ENCODE results near the gene ZNF521. TPM values are rescaled to one million over a fixed set of nuclear protein-coding genes. Genes with fewer than 3 reads are reported as not detected.

ZNF521 gene
- total RNA-seq, 1 experiment from 2014 or later = 5.1 TPM

- Histone ChIP-seq H3K4me3 (ENCODE audit: insufficient read depth, low read depth, low read length) (no peak overlapping the region), H3K36me3 (replicated peaks; ENCODE audit: control insufficient read depth, insufficient read depth, low read length) (no peaks in the 10 kb centered on the region), H3K27me3 (ENCODE audit: control insufficient read depth, insufficient read depth, low read length) (no peaks in the 10 kb centered on the region)
- no peak for DNase-seq
Measured at GRCh38 chr18:25316381-25317018, 35.5 kb downstream of the ZNF521 start.

GRCh38 chr18:25314838-25315190, 37.2 kb downstream of the ZNF521 start:
- no peak for DNase-seq
- H3K4me3 ChIP-seq (ENCODE audit: insufficient read depth, low read depth, low read length) = no peak overlapping the region
- H3K36me3 ChIP-seq (replicated peaks; ENCODE audit: control insufficient read depth, insufficient read depth, low read length) = no peaks in the 10 kb centered on the region
- no peaks in the 10 kb centered on the region for H3K27me3 ChIP-seq (ENCODE audit: control insufficient read depth, insufficient read depth, low read length)

GRCh38 chr18:25314151-25314837, 37.7 kb downstream of the ZNF521 start:
- no peak overlapping the region for H3K4me3 ChIP-seq (ENCODE audit: insufficient read depth, low read depth, low read length)
- H3K36me3 ChIP-seq (replicated peaks; ENCODE audit: control insufficient read depth, insufficient read depth, low read length) = no peaks in the 10 kb centered on the region
- no peaks in the 10 kb centered on the region for H3K27me3 ChIP-seq (ENCODE audit: control insufficient read depth, insufficient read depth, low read length)
- DNase-seq = no peak

- DNase-seq = peak; percentile 33
- no peaks in the 10 kb centered on the region for H3K36me3 ChIP-seq (replicated peaks; ENCODE audit: control insufficient read depth, insufficient read depth, low read length)
- H3K27me3 ChIP-seq (ENCODE audit: control insufficient read depth, insufficient read depth, low read length) = no peaks in the 10 kb centered on the region
- H3K4me3 ChIP-seq (ENCODE audit: insufficient read depth, low read depth, low read length) = no peak overlapping the region
Measured at GRCh38 chr18:25313268-25313667, 38.7 kb downstream of the ZNF521 start.

GRCh38 chr18:25310045-25310444, 41.9 kb downstream of the ZNF521 start:
- no peak for DNase-seq
- H3K4me3 ChIP-seq (ENCODE audit: insufficient read depth, low read depth, low read length) = no peak overlapping the region
- H3K36me3 ChIP-seq (replicated peaks; ENCODE audit: control insufficient read depth, insufficient read depth, low read length) = no peaks in the 10 kb centered on the region
- no peaks in the 10 kb centered on the region for H3K27me3 ChIP-seq (ENCODE audit: control insufficient read depth, insufficient read depth, low read length)

GRCh38 chr18:25308381-25308780, 43.6 kb downstream of the ZNF521 start:
- no peaks in the 10 kb centered on the region for H3K36me3 ChIP-seq (replicated peaks; ENCODE audit: control insufficient read depth, insufficient read depth, low read length)
- DNase-seq = no peak
- H3K27me3 ChIP-seq (ENCODE audit: control insufficient read depth, insufficient read depth, low read length) = no peaks in the 10 kb centered on the region
- no peak overlapping the region for H3K4me3 ChIP-seq (ENCODE audit: insufficient read depth, low read depth, low read length)

GRCh38 chr18:25307192-25307591, 44.8 kb downstream of the ZNF521 start:
- no peak for DNase-seq
- Histone ChIP-seq H3K27me3 (ENCODE audit: control insufficient read depth, insufficient read depth, low read length) (no peaks in the 10 kb centered on the region), H3K36me3 (replicated peaks; ENCODE audit: control insufficient read depth, insufficient read depth, low read length) (no peaks in the 10 kb centered on the region), H3K4me3 (ENCODE audit: insufficient read depth, low read depth, low read length) (no peak overlapping the region)

GRCh38 chr18:25306671-25307070, 45.3 kb downstream of the ZNF521 start:
- H3K36me3 ChIP-seq (replicated peaks; ENCODE audit: control insufficient read depth, insufficient read depth, low read length) = no peaks in the 10 kb centered on the region
- DNase-seq = no peak
- H3K27me3 ChIP-seq (ENCODE audit: control insufficient read depth, insufficient read depth, low read length) = no peaks in the 10 kb centered on the region
- H3K4me3 ChIP-seq (ENCODE audit: insufficient read depth, low read depth, low read length) = no peak overlapping the region

- Histone ChIP-seq H3K36me3 (replicated peaks; ENCODE audit: control insufficient read depth, insufficient read depth, low read length) (no peaks in the 10 kb centered on the region), H3K4me3 (ENCODE audit: insufficient read depth, low read depth, low read length) (no peak overlapping the region), H3K27me3 (ENCODE audit: control insufficient read depth, insufficient read depth, low read length) (no peaks in the 10 kb centered on the region)
- DNase-seq = no peak
Measured at GRCh38 chr18:25305584-25305983, 46.4 kb downstream of the ZNF521 start.

GRCh38 chr18:25300492-25300891, 51.5 kb downstream of the ZNF521 start:
- Histone ChIP-seq H3K36me3 (replicated peaks; ENCODE audit: control insufficient read depth, insufficient read depth, low read length) (no peaks in the 10 kb centered on the region), H3K27me3 (ENCODE audit: control insufficient read depth, insufficient read depth, low read length) (no peaks in the 10 kb centered on the region), H3K4me3 (ENCODE audit: insufficient read depth, low read depth, low read length) (no peak overlapping the region)
- no peak for DNase-seq

- no peak for DNase-seq
- Histone ChIP-seq H3K27me3 (ENCODE audit: control insufficient read depth, insufficient read depth, low read length) (no peaks in the 10 kb centered on the region), H3K36me3 (replicated peaks; ENCODE audit: control insufficient read depth, insufficient read depth, low read length) (no peaks in the 10 kb centered on the region), H3K4me3 (ENCODE audit: insufficient read depth, low read depth, low read length) (no peak overlapping the region)
Measured at GRCh38 chr18:25299426-25300300, 52.3 kb downstream of the ZNF521 start.

GRCh38 chr18:25298853-25299274, 53.1 kb downstream of the ZNF521 start:
- no peaks in the 10 kb centered on the region for H3K27me3 ChIP-seq (ENCODE audit: control insufficient read depth, insufficient read depth, low read length)
- no peak for DNase-seq
- no peaks in the 10 kb centered on the region for H3K36me3 ChIP-seq (replicated peaks; ENCODE audit: control insufficient read depth, insufficient read depth, low read length)
- no peak overlapping the region for H3K4me3 ChIP-seq (ENCODE audit: insufficient read depth, low read depth, low read length)

GRCh38 chr18:25295624-25296138, 56.3 kb downstream of the ZNF521 start:
- Histone ChIP-seq H3K27me3 (ENCODE audit: control insufficient read depth, insufficient read depth, low read length) (no peaks in the 10 kb centered on the region), H3K36me3 (replicated peaks; ENCODE audit: control insufficient read depth, insufficient read depth, low read length) (no peaks in the 10 kb centered on the region), H3K4me3 (ENCODE audit: insufficient read depth, low read depth, low read length) (no peak overlapping the region)
- DNase-seq = no peak

- Histone ChIP-seq H3K4me3 (ENCODE audit: insufficient read depth, low read depth, low read length) (no peak overlapping the region), H3K27me3 (ENCODE audit: control insufficient read depth, insufficient read depth, low read length) (no peaks in the 10 kb centered on the region), H3K36me3 (replicated peaks; ENCODE audit: control insufficient read depth, insufficient read depth, low read length) (no peaks in the 10 kb centered on the region)
- DNase-seq = no peak
Measured at GRCh38 chr18:25291150-25291549, 60.8 kb downstream of the ZNF521 start.

All from H7 (cell line).